Gastrocnemius medialis (tissue), 4 donors: ENCODE results near the gene MAP3K20.

Experiments
- CTCF ChIP-seq, 5 experiments: fragments of 450-650 bp in 3 of 5; fragments of 200-600 bp in 2 of 5; sonication (generic) in 2 of 5; IDR thresholded peaks in 4 of 5; conservative IDR thresholded peaks in 1 of 5; 1 replicate in 4 of 5; 2 replicates in 1 of 5; pipeline ENCODE4 v1.5.1; 2016 to 2019; ENCODE audit warnings: antibody characterized with exemption in 5 of 5, mild to moderate bottlenecking in 3 of 5, moderate library complexity in 3 of 5
- POLR2A ChIP-seq, 2 donors: fragments of 450-650 bp; IDR thresholded peaks; one replicate each; pipeline ENCODE4 v1.6.1; 2017; ENCODE audit warnings: antibody characterized with exemption in 2 of 2, mild to moderate bottlenecking in 2 of 2, moderate library complexity in 2 of 2

GRCh38 chr2:173048522-173048896, 27.1 kb upstream of the MAP3K20 start:
- TF ChIP-seq CTCF (IDR thresholded peaks at IDR 0.05 in 4 of 5, conservative IDR thresholded peaks at IDR 0.05 in 1 of 5), result no peak
- no peak for TF ChIP-seq POLR2A (IDR thresholded peaks at IDR 0.05)
